ES-I3 (cell line): ENCODE data around the gene LAPTM5.
"Not testable (repeated sequence)": the region's sequence is repeated elsewhere in the genome, so short reads cannot be mapped to it uniquely, and the experiment has no call there.

Experiments used
- H3K36me3 ChIP-seq: 2 replicates; pipeline ENCODE4 v1.6.1; 2013; ENCODE audit warnings: mild to moderate bottlenecking, low read length, control low read depth, moderate library complexity; ENCODE audit not compliant: insufficient read depth
- H3K4me1 ChIP-seq: 2 replicates; pipeline ENCODE4 v1.6.1; 2013; ENCODE audit warnings: mild to moderate bottlenecking, control low read depth, low read length; ENCODE audit not compliant: insufficient read depth
- H3K9ac ChIP-seq: 2 replicates; pipeline ENCODE4 v1.6.1; 2013; ENCODE audit warnings: low read depth, mild to moderate bottlenecking, low read length, moderate library complexity
- H3K9me3 ChIP-seq: 2 replicates; pipeline ENCODE4 v1.6.1; 2013; ENCODE audit warnings: mild to moderate bottlenecking, low read length, moderate library complexity; ENCODE audit not compliant: control insufficient read depth, insufficient read depth

LAPTM5 gene

DNA sequence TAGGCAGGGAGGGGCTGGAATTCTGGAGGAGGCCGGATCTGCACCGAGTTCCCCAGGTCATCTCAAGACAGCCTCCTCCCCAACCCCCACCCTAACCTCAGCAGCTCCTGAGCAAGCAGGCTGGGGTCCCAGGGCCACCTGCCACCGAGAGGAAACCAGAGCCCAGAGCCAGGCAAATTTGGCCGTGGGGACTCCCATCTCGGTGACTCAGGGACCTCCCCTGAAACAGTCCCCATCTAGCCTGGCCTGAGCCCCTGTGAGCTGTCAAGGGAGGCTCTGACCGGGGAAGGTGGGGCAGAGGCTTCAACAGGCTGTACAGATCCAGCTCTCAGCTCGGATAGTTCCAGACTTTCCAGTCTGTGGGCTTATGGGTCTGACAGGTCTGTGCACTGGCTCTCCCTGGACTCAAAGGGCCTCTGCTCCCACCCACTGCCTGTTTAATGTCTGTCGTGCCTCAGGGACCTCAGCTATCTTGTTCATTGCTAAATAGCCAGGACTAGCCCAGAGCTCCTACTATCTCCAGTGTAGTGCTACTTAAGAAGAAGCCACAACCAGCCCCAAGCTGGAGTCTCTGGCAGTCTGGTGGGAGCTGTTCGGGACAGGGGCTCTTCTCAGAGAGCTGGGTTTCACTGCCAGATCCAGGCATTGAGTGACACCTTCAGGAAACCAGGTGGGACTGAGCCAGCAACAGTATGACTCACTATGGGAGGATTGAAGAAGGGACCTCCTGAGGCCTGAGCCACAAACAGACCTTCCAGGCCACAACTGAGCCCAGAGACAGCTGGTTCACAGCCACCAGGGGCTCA lies 59.8 kb downstream of the LAPTM5 start:
- Histone ChIP-seq H3K36me3 (no peaks in the 10 kb centered on the region), H3K4me1 (peaks cover 16% of the 10 kb centered on the region), H3K9me3 (no peaks in the 10 kb centered on the region), H3K9ac (no peak overlapping the region)

DNA sequence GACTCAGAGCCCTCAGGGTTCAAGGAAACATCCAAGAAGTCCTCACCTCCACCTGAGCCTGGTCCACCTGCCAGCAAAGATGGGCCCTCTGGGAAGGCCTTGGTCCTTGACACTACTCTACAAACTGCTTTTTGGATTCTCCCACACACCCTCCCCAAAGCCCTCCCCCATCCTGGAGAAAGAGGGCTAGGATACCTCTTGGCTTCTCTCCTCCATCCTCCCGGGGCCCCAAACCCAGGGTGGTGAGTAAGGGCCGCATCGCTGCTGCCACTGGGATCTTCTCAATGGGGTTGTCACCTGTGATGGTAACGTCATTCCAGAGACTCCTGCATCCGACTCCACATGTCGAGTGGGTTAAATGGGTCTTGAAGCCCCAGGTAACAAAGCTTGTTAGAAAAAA lies 60.7 kb downstream of the LAPTM5 start:
- H3K4me1 ChIP-seq: peaks cover 16% of the 10 kb centered on the region
- no peaks in the 10 kb centered on the region for H3K36me3 ChIP-seq
- no peaks in the 10 kb centered on the region for H3K9me3 ChIP-seq
- no peak overlapping the region for H3K9ac ChIP-seq

DNA sequence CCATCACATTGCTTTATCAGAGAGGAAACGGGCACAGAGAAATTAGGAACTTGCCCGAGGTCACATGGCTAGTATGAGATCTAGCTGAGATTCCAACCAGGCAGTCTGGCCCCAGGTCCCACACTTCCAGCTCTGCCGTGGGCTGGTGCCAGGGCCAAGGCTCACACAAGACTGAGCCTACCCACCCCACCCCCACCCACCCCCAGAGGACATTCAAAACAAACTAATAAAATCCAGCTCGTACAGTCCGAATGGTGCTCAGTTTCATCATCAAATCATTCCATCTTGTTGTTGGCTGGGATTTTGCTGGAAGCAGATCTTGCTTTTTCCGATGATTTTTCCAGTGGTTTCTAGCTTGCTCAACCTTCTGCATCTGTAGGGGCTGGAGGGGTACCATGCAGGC lies 62.1 kb downstream of the LAPTM5 start:
- Histone ChIP-seq H3K36me3 (no peaks in the 10 kb centered on the region), H3K9me3 (no peaks in the 10 kb centered on the region), H3K9ac (no peak overlapping the region), H3K4me1 (peaks cover 19% of the 10 kb centered on the region)

DNA sequence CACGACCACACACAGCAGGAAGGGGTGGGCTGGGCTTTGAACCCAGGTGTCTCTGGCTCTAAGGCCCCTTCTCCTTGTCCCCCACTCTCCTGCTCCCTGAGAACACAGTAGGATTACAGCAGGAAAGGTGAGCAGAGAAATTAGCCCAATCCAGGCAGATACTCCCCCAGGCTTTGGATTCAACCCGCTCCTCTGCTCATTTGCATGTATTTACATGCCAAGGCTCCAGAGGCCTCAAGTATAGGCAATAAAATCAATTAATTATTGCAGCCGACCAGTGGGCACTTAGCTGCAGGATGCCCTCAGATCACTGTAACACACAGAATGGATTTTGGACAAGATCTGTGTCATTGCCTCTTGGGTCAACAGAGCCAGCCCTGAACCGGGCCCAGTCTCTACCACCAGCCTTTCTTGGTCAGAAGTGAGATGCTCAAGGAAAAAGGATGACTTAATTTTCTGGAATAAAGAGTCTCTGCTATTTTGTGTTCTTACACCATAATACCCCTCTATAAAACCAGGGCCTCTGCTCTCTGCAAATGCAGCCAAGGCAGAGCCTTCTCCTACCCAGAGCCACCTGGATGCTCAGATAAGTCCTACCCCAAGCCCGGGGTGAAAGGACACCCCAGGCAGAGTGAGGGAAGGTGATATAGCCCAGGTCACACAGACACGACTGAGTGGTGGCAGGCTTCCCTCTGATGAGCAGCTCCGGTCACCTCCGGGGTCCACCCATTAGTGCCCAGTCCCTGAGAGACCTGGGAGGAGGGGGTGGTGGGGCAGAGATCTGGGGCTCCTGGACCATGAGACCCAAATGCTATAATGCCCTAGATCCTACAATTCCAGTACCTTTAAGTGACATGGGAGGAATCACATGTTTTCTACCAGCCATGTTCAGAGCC lies 63.0 kb downstream of the LAPTM5 start:
- Histone ChIP-seq H3K9ac (no peak overlapping the region), H3K36me3 (no peaks in the 10 kb centered on the region), H3K4me1 (peaks cover 28% of the 10 kb centered on the region), H3K9me3 (no peaks in the 10 kb centered on the region)

DNA sequence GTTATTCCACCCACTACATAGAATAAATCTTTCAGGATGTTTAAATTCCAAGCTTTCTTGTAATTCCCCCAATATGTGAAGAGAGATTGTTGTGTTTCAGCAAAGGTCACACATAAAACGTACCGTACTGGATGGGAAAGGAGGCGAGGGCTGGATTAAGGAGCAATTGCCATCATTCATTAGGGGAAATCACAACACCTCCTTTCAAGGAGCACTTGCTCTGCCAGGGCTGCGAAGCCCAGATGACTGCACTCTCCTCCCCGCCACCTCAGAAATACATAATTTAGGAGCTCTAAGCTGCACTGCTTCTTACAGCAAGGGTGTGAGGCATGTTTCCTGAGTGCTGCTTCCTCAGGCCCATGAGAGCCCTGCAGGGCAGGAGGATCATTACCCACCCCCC lies 63.8 kb downstream of the LAPTM5 start:
- no peaks in the 10 kb centered on the region for H3K36me3 ChIP-seq
- no peak overlapping the region for H3K9ac ChIP-seq
- peaks cover 28% of the 10 kb centered on the region for H3K4me1 ChIP-seq
- no peaks in the 10 kb centered on the region for H3K9me3 ChIP-seq

DNA sequence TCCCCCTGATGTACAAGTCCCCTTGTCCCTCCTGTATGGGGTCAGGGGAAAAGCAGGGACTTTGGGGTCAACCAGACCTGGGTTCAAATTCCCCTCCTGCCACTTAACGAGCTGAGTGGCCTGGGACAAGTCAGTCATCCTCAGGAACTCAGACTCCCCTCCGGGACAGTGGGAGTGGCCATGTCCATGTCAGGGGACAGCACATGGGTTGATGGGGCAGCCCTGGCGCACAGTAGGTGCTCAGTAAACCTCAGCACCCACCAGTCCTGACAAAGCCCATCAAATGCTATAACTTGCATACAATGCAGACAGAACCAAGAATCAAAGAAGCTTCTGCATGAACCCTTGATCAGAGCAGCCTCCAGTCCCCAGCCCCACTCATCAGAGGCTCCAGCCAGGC lies 64.2 kb downstream of the LAPTM5 start:
- H3K36me3 ChIP-seq: no peaks in the 10 kb centered on the region
- no peaks in the 10 kb centered on the region for H3K9me3 ChIP-seq
- peaks cover 28% of the 10 kb centered on the region for H3K4me1 ChIP-seq
- no peak overlapping the region for H3K9ac ChIP-seq

DNA sequence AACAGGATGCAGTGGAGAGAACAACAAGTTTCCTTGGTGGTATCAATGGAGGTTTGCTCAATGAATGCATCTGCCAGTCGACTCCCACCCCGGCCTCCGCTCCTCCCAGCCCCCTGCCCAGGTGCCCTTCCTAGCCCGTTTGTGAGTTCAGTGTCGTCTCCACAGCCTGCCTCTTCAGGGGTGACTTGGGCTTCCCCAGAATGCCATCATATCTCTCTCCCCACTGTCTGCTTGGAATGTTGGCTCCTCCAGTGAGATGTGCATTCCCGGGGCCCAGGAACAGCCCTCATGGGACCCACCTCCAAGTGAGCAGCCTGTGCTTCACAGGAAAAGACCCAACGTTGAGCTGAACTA lies 64.6 kb downstream of the LAPTM5 start:
- peaks cover 27% of the 10 kb centered on the region for H3K4me1 ChIP-seq
- no peaks in the 10 kb centered on the region for H3K9me3 ChIP-seq
- H3K9ac ChIP-seq: no peak overlapping the region
- H3K36me3 ChIP-seq: no peaks in the 10 kb centered on the region

DNA sequence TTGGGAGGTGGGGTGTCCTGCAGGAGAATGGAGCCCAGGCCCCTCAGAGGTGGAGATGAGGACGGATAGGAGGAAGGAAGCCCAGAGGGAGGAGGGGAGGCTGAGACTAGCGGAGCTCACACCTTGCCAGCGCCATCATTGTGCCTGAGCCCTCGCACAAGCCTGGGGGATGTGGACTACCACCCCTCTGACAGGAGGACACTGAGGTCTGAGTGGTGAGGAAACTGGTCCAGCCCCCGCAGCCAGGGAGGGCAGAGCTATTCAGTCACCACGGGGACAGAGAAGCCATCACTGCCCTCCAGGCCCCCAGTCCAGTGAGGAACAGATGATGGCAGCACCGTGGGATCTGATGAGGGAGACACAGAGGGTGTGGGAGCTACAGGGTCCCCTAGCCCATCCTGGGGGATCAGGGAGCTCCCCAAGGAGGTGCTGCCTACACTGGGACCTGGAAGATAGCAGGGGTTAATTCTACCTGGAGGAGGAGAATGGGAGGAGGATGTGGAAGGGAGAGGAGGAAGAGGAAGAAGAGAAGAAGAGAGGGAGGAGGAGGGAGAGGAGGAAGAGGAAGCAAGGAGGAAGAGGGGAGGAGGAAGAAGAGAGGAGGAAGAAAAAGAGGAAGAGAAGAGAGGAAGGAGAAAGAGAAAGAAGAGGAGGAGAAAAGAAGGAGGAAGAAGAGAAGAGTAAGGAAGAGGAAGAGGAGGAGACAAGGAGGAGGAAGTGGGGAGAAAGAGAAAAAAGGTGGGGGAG lies 65.2 kb downstream of the LAPTM5 start:
- Histone ChIP-seq H3K9me3 (no peaks in the 10 kb centered on the region), H3K9ac (no peak overlapping the region), H3K36me3 (no peaks in the 10 kb centered on the region), H3K4me1 (peaks cover 21% of the 10 kb centered on the region)

DNA sequence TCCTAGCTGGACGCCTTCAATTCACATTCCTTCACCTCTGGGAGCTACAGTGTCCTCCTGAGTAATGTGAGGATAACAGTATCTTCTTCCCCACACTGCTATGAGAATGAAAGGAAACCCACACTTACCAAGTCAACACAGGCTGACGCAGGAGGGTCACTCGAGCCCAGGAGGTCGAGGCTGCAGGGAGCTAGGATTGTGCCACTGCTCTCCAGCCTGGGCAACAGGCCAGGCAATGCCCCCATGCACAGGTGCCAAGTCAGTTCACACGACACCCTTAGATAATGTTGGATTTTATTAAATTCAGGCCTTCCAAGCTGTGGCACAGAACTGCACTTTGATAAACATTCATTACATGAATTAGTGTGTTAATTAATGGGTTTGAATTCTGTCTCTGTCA lies 66.1 kb downstream of the LAPTM5 start:
- Histone ChIP-seq H3K36me3 (no peaks in the 10 kb centered on the region), H3K4me1 (peaks cover 17% of the 10 kb centered on the region), H3K9ac (no peak overlapping the region), H3K9me3 (no peaks in the 10 kb centered on the region)

DNA sequence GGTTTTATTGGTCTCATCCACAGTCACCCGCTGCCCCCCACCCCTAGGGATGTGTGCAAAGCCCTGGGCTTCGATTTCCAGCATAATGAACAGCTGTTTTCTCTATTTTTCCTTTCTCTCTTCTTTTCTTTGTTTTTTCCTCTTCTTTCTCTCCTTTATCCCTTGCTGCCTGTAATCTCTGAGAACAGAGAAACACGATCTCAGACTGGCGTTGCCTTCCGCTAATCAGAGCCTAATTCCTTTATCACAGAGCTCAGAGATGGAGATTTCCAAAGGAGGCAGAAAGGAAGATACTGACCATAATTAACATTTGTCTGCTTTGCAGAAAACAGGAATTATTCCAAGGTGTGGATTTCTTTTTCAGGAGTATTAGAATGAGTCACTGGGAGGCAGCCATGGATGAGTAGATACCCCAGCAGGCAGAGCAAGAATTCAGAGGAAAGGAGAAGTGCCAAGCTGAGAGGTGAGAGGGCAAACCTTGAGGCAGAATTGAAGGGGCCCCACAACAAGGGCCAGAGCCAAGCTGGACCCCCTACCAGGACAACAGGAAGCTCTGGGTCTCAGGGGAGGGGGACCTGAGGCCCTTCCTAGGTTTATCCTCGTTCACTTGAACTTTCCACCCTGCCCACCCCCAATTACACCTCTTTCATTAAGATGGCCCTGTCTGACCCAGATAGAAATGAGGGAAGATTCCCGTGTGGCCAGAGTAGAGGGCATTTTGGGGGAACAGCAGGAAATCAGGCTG lies 67.5 kb downstream of the LAPTM5 start:
- Histone ChIP-seq H3K9me3 (no peaks in the 10 kb centered on the region), H3K36me3 (no peaks in the 10 kb centered on the region), H3K9ac (no peak overlapping the region), H3K4me1 (peaks cover 17% of the 10 kb centered on the region)

DNA sequence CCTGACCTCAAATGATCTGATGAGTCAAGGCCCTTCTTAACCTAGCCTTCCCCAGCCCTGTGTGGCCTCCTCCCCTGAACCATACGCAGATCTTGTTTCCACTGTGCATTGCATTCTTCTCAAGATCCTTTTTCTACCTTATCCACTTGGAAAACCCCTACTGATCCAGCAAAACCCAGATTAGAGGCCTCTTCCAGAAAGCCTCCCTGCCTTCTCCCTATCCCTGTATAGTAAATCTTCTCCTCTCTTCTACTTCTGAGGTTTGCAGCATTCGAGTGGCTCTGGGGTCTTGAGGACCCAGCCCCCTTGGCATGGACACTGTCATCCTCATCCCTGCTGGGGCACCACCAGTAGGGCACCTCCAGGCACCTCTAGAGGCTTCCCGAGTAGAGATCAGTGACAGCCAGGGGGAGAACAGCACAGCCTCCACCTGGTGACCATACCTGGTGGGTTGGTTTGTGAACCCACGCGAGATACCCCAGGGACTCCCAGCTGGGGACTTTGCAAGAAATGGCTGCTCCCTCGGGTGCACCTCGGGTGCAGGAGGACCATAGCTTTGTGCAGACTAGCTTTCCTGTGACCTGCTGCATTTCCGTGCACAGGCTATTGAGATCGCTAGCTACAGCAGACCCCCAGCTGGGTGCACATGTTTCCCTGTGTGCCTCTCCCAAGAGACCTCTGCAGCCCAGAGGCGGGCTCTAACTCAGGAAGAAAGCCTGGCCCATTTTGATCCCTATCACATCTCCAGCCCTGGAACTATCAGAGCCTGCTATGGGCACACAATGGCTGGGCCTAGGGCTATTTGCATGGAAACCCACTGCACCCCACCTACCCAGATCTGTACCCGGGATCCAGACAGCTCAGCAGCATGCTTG lies 68.4 kb downstream of the LAPTM5 start:
- peaks cover 17% of the 10 kb centered on the region for H3K4me1 ChIP-seq
- H3K9ac ChIP-seq: no peak overlapping the region
- no peaks in the 10 kb centered on the region for H3K36me3 ChIP-seq
- no peaks in the 10 kb centered on the region for H3K9me3 ChIP-seq

DNA sequence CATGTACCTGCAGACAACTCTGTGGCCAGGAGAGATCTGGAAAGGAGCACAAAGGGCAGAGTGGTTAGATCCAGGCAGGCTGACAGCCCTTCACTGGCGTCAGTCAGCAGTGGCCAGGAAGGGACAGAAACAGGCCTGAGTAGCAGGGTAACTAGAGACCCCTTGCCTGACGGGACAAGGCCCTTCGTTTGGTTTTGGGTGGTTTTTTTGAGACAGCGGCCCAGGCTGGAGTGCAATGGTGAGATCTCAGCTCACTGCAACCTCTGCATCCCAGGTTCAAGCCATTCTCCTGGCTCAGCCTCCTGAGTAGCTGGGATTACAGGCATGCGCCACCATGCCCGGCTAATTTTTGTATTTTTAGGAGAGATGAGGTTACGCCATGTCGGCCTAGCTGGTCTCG lies 69.1 kb downstream of the LAPTM5 start:
- not testable (repeated sequence) for H3K9ac ChIP-seq, H3K9me3 ChIP-seq, H3K36me3 ChIP-seq
- H3K4me1 ChIP-seq: peaks cover 12% of the 10 kb centered on the region

DNA sequence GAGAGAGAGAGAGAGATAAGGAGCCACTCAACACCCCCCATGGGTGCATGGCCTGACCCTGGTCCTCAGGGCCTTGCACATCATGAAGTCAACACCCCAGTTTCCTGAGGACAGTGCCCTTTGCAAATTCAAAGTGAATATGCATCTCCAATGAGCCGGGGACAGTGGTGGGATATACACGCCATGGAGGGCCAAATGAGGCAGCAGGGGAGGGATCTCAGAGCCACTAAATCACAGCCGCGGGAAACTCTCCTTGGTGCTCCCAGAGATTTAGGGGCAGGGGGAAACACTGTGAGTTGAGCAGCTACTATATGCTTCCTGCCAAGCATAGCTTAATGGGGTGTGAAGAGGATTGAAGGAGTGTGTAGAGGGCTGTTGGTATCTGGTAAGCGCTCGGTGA lies 69.7 kb downstream of the LAPTM5 start:
- Histone ChIP-seq H3K4me1 (peaks cover 12% of the 10 kb centered on the region), H3K9ac (no peak overlapping the region), H3K9me3 (no peaks in the 10 kb centered on the region), H3K36me3 (no peaks in the 10 kb centered on the region)
